PFSK-1 (cell line): ENCODE measurements around the gene TREX2.

Source experiments
- FOXP2 ChIP-seq: optimal IDR thresholded peaks from 2 replicates; pipeline ENCODE3; 2011; ENCODE audit warnings: borderline replicate concordance, control low read depth, inconsistent platforms; ENCODE audit not compliant: insufficient read depth; ENCODE audit errors: extremely low read length, extremely low read depth
- POLR2AphosphoS5 ChIP-seq: IDR thresholded peaks from 2 replicates; pipeline ENCODE4 v1.6.1; 2012; ENCODE audit warnings: low read depth, mild to moderate bottlenecking, control low read depth, low read length, moderate library complexity
- SIN3A ChIP-seq: IDR thresholded peaks from 2 replicates; pipeline ENCODE4 v1.6.1; 2012; ENCODE audit warnings: mild to moderate bottlenecking, low read length, moderate library complexity, borderline replicate concordance; ENCODE audit not compliant: insufficient read depth
- TF ChIP-seq, protein P1 (sequence below), 2 experiments: IDR thresholded peaks; 2 replicates each; pipeline versions ENCODE4 v1.6.1 to v1.8.0; 2011 to 2012; ENCODE audit warnings: low read depth in 2 of 2, low read length in 2 of 2, control low read depth in 1 of 2, inconsistent platforms in 1 of 2, mild to moderate bottlenecking in 1 of 2, moderate library complexity in 1 of 2; ENCODE audit not compliant: insufficient read depth in 1 of 2

DNA sequence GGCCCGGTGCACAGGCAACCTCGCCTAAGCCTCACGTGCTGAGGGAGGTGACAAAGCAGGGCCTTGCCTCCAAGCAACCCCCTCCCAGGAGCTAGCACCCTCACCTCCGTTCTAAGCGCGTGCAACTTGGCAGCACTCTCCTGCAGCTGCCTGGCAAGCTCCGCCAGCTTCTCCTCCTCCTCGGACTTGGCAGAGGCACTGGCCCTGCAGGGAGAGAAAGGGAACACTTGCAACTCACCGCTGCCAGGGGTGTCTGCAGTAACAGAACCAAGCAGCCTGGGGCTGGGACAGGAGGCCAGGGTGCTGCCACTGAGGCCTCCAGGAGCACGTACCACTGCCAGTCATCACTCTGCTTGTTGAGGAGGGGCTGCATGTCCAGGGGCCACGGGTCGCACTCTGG is 10.3 kb upstream of the TREX2 start:
- TF ChIP-seq POLR2AphosphoS5: no peak
- TF ChIP-seq SIN3A: no peak
- TF ChIP-seq, protein P1, sequence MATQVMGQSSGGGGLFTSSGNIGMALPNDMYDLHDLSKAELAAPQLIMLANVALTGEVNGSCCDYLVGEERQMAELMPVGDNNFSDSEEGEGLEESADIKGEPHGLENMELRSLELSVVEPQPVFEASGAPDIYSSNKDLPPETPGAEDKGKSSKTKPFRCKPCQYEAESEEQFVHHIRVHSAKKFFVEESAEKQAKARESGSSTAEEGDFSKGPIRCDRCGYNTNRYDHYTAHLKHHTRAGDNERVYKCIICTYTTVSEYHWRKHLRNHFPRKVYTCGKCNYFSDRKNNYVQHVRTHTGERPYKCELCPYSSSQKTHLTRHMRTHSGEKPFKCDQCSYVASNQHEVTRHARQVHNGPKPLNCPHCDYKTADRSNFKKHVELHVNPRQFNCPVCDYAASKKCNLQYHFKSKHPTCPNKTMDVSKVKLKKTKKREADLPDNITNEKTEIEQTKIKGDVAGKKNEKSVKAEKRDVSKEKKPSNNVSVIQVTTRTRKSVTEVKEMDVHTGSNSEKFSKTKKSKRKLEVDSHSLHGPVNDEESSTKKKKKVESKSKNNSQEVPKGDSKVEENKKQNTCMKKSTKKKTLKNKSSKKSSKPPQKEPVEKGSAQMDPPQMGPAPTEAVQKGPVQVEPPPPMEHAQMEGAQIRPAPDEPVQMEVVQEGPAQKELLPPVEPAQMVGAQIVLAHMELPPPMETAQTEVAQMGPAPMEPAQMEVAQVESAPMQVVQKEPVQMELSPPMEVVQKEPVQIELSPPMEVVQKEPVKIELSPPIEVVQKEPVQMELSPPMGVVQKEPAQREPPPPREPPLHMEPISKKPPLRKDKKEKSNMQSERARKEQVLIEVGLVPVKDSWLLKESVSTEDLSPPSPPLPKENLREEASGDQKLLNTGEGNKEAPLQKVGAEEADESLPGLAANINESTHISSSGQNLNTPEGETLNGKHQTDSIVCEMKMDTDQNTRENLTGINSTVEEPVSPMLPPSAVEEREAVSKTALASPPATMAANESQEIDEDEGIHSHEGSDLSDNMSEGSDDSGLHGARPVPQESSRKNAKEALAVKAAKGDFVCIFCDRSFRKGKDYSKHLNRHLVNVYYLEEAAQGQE (IDR thresholded peaks at IDR 0.05; ENCODE audit: insufficient read depth in 1 of 2, low read depth in 2 of 2, low read length in 2 of 2): no peak
- TF ChIP-seq FOXP2: no peak
